DMS114 treated with DMSO at 0.1 percent for 48 hours (cell line): Measurements from ENCODE around the gene LY6G6F.
A peak's percentile ranks its signal among the peaks of the same experiment; 100 is the strongest.
"Not testable (repeated sequence)": the region's sequence is repeated elsewhere in the genome, so short reads cannot be mapped to it uniquely, and the experiment has no call there.

Experiments used
- DNase-seq: peaks from one replicate; lab custom pipeline; 2025; ENCODE audit not compliant: unreplicated experiment; lab: John Stamatoyannopoulos, UW

The LY6G6F gene

GRCh38 chr6:31702405-31702818 lies 4.3 kb upstream of the LY6G6F start:
- no peak for DNase-seq

DNA sequence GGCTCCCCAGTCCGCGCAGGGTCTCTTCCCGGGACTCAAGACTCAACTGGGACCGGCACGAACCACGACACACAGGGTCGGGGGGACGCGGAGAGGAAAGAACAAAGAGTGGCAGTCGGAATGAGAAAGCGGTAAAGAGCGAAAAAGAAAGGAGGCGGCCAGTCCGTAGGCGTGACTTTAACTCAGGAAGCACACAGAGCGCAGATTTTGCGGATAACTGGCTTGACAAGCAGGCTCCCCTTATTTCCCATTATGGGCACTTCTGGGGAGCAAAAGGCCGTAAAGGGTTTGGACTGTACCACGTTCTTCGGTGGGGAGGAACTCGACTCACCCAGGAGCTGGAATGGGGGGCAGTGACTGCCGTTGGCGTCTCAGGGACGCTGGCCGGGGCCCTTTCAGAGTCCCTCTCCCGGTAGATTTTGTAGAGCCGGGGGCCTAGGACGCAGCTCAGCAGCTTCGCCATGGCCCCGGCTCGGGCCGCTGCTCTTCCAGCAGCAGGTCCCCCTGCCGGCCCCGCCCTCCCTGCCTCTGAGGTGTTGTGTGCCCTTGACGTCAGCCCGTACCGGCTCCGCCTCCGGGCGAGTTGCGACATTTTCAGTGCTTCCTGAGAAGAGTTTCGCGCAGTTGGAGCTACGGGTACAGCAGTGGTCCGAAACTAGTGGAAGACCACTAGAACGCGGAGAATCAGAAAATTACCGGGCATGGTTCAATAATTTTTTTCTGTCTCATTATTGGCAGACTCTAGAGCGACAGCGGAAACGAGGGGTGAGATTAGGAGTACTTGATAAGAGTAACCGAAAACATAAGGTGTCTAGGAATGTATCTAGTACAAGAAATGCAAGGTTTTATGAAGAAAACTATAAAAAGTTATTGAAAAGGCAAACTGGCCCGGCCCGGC lies 3.6 kb upstream of the LY6G6F start, which contains the start of gene ABHD16A:
Gene ABHD16A (minus strand): TSS at position 506 of the 898 bp plus-strand sequence. CDS start 43 bp downstream, at position 463.
- peak; percentile 98 for DNase-seq

DNA sequence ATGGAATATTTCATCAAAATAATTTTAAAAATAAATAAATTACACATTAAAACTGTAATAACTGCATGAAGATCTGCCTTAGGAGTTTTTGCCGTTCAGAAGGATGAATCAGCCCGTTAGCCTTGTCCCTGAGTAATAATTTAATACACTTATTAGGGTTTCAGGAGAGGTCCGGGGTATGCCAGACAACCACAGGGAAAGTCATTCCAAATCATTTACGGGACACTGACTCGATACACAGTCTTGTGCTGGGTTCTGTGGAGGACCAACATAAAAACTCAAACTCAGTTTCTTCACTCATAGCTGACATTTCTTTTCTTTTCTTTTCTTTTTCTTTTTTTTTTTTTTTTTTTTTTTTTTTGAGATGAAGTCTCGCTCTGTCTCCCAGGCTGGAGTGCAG lies 735 bp upstream of the LY6G6F start:
- DNase-seq = no peak

GRCh38 chr6:31707701-31708100 lies 1.0 kb downstream of the LY6G6F start:
- DNase-seq = no peak

- DNase-seq = no peak
Measured at GRCh38 chr6:31708224-31708623, 1.6 kb downstream of the LY6G6F start.

- DNase-seq = not testable (repeated sequence)
Measured at GRCh38 chr6:31709157-31709556, 2.5 kb downstream of the LY6G6F start.

GRCh38 chr6:31710523-31711219 lies 4.0 kb downstream of the LY6G6F start:
- DNase-seq = no peak

DNA sequence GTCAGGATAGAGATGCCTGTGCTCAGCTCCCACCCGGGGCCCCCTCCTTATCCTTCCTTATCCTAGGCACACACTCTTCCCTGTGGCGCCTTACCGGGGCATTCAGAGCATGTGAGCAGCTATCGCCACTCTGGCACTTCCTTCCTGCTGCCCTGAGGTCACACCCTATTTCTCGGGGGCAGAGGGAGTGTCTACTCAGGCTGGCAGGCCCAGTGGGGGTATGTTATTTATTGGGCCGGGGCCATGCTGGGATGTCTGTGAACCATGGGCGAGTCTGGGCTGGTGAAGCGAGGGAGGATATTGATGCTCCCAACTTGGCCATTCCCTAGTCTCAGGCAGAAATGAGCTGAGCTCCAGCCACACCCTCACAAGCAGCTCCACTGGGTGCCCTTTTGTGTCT lies 4.6 kb downstream of the LY6G6F start:
- no peak for DNase-seq

GRCh38 chr6:31712296-31712695 lies 5.6 kb downstream of the LY6G6F start:
- DNase-seq = no peak

DNA sequence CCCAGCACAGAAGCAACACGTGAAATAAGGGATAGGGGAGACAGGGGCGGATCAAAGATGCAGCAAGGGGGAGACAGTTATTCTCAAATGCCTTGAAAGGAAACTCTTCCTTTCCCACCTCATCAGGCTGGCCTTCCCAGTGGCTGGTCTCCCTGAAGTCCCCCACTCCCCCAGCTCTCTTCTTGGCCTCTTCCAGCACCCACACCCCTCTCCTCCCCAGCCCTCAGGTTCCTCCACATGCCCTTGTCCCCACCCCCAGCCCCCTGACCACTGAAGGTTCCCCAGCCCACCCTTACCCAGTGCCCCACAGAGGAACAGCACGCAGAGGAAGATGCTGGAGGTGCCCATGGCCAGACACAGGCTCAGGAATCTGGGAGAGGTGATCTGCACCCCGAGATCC lies 6.8 kb downstream of the LY6G6F start:
- DNase-seq = no peak

DNA sequence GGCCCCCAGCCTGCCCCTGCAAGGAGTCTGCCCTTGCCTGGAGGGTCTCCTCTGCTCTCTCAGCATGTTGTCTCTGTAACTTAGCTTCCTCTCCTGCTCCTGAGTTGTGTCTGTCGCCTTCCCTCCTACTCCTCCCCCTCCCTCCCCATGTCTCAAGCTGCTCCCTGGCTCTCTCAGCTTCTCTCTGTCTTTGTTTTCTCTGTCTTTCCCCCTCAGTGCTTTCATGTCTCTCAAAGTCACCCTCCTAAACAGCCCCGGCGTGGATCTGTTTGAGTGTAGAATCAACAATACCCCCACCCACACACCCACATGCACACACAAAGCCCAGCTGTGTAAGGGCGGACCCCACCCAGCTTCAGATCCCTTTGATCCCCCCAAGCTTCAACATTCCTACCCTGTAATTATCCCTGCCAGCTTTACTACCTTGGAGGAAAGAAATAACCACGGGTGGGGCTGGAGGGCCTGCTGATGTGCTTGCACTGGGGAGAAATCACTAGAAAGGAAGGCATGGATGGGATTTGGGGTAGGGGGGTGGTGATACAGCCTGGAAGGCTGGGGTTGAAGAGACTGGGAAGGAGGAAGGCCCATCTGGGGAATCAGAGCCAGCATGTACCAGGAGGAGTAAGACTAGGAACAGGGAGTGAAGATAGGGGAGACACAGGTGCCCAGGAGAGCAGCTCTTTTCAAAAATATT lies 7.5 kb downstream of the LY6G6F start:
- DNase-seq = no peak

- DNase-seq = no peak
Measured at GRCh38 chr6:31715022-31715958, 8.6 kb downstream of the LY6G6F start, which contains the start of gene LY6G6D. Gene LY6G6D, plus strand, starts transcription at chr6:31715348. Its CDS starts 8 bp downstream, at chr6:31715356.

DNA sequence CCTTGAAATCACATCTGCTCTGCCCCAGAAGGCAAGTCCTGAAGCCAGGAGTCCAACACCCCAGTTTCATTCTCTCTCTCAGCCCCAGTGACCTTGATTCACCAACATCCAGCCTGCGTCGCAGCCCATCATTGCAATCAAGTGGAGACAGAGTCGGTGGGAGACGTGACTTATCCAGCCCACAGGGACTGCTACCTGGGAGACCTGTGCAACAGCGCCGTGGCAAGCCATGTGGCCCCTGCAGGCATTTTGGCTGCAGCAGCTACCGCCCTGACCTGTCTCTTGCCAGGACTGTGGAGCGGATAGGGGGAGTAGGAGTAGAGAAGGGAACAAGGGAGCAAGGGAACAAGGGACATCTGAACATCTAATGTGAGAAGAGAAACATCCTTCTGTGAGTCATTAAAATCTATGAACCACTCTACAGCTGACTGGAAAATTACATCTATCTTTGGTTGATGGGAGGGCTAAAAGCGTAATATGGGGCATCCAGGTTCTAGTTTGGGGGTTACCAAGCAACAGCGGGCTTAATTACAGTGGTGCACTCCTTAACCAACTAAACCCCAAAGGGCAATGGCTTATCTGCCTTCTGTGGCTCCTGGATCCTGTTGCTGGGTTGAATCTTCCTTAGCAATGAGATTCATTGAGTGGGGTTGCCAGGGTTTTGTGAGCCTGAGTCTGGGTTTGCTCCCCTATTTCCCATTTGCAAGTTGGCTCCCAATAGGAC lies 11.0 kb downstream of the LY6G6F start:
- no peak for DNase-seq

- no peak for DNase-seq
Measured at GRCh38 chr6:31718265-31718664, 11.6 kb downstream of the LY6G6F start.

DNA sequence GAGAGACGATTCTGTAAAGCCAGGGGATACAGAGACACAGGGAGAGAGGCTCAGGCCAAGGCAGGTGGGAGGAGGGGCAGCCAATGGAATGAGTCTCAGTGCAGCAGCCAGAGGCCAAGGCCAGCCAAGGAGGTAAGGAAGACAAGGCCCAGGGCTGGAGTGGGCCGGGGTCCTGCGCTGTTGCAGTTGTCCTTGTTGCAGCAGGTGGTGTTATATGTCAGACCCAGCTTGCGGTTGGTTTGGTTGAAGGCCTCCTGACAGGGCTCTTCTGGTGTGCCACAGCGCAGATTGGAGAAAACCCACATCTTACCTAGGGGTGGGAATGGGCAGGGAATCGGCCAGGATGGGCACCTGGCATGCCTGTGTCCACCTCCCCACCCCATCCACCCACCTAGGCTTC lies 12.3 kb downstream of the LY6G6F start:
- DNase-seq = no peak

DNA sequence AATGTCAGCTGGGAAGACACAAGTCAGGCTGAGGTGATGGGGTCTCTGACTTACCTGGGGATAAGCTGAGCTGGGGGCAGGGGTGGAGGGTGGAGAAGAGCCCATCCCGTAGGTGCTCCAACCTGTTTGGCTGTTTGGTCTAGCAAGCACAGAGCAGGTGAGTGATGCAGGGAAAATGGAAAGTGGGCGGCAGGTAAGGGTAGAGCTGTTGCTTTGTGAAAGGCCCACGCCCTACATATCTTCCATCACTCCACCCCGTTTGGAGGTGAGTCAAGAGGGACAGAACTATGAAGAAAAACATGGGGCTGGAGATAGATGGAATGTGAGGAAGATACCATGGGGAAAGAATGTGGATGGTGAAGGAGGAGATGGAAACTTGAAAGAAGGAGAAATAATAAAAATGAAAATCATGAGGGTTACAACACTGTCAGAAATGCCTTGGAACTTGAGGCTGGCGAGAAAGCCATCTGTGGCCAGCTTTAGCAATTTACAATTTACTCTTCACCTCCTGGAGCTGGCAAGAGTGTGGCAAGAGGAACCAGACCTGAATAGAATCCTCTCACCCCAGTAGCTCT lies 13.6 kb downstream of the LY6G6F start:
- no peak for DNase-seq

DNA sequence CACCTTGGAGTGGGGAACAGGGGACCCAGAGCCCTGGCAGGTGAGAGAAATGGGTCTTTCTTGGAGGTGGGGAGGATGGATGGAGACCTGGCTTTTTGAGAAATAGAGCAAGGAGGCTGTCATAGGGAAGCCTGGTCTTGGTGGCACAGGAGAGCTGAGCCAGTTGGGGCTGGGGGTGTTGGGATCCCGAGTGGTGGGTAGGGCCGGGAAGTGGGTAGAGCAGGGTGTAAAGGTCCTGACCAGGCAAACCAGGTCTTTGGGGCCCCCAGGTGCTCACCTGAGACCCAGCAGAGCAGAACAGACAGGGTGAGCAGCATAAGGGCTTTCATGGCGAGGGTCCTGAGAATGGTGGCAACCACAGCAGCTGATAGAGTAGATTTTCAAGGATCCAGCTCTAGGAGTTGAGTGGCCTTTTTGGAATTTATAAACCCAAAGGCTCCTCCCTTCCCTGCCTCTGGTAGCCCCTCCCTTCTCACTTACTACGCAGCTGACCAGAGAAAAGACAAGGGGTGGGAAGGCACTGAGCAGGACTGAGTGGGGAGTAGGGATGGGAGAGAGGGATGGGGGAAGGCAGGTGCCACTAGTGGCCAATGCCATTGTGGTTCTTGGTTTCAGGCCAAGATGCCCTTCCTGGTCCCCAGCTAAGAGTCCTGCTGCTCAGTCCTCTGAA lies 14.8 kb downstream of the LY6G6F start, which contains the start of gene LY6G6C:
Gene LY6G6C (minus strand): TSS at position 396 of the 670 bp plus-strand sequence. CDS start 67 bp downstream, at position 329.
- no peak for DNase-seq

DNA sequence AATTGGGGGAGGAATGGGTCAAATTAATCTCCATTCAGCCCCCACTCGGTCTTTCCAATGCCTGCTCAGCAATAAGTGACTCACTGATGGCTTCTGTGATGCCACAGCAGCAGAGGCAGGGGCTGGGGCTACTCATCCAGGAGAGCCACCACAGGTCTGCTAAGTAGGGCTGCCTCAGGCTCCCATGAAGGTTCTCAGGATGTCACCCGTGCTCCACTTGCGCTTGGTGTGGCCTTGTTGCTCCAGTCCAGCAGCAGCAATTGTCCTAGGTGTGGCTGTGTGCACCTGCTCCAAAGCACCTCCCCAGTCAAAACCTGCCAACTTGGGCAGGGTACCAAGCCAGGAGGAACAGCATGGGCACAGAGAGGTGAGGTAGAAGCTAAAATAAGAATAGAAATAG lies 15.5 kb downstream of the LY6G6F start:
- DNase-seq = no peak
